DOHH2 (cell line): ENCODE data around the gene PRDM5.

Source experiments
- EZH2phosphoT487 ChIP-seq: fragments of 200-600 bp; sonication (generic); IDR thresholded peaks from 2 replicates; pipeline ENCODE4 v1.6.1; 2017; ENCODE audit warnings: borderline replicate concordance, mild to moderate bottlenecking, antibody characterized with exemption, low read length, moderate library complexity, mixed read lengths
- TF ChIP-seq, protein P1 (sequence below): fragments of 200-600 bp; sonication (generic); IDR thresholded peaks from one replicate; pipeline ENCODE4 v1.5.1; 2014; ENCODE audit warnings: antibody characterized with exemption, mild to moderate bottlenecking, low read depth, low read length; ENCODE audit not compliant: poor library complexity, severe bottlenecking

DNA sequence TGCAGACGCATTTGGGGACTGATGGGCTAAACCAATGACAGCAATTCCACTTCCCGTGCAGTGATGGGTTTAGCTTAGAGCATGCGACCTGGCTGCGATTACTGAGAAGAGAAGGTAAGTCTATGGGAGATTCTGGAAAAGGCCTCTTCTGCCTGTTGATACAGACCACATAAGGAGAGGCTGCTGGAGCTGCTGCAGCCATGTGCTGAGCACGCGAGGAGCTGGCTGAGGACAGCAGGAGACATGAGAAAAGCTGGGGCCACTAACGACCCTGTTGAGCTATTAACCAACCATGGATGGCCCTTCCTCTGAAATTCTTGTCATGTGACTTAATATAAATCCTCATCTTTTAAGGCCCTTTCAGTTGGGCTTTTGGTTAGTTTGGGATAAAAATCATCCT, 199.9 kb downstream of the PRDM5 start:
- TF ChIP-seq, protein P1, sequence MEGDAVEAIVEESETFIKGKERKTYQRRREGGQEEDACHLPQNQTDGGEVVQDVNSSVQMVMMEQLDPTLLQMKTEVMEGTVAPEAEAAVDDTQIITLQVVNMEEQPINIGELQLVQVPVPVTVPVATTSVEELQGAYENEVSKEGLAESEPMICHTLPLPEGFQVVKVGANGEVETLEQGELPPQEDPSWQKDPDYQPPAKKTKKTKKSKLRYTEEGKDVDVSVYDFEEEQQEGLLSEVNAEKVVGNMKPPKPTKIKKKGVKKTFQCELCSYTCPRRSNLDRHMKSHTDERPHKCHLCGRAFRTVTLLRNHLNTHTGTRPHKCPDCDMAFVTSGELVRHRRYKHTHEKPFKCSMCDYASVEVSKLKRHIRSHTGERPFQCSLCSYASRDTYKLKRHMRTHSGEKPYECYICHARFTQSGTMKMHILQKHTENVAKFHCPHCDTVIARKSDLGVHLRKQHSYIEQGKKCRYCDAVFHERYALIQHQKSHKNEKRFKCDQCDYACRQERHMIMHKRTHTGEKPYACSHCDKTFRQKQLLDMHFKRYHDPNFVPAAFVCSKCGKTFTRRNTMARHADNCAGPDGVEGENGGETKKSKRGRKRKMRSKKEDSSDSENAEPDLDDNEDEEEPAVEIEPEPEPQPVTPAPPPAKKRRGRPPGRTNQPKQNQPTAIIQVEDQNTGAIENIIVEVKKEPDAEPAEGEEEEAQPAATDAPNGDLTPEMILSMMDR: no peak
- TF ChIP-seq EZH2phosphoT487: no peak
